ENCODE measurements around the gene MT3. TPM values are rescaled to one million over a fixed set of nuclear protein-coding genes. Genes with fewer than 3 reads are reported as not detected.

The MT3 gene
- total and polyA plus RNA-seq, 9 of the 15 experiments (the other 6 are each of a cell fraction or from before 2014, with no cell fraction given): not detected

- TF ChIP-seq E2F6 (IDR thresholded peaks at IDR 0.05; ENCODE audit: borderline replicate concordance in 1 of 2, extremely low read depth in 1 of 2, insufficient read depth in 1 of 2, insufficient read length in 1 of 2, low read depth in 1 of 2, low read length in 1 of 2, poor library complexity in 1 of 2, severe bottlenecking in 1 of 2) (no peak), RBM34 (IDR thresholded peaks at IDR 0.05; ENCODE audit: borderline replicate concordance, insufficient read depth, low read length) (no peak), MAZ (CRISPR knock-in tag; conservative IDR thresholded peaks at IDR 0.05 in 1 of 2, IDR thresholded peaks at IDR 0.05 in 1 of 2) (peak; percentile 43 to 55; a peak in 1 of 4 replicates), RBM25 (IDR thresholded peaks at IDR 0.05; ENCODE audit: low read depth, low read length, severe bottlenecking) (peak; percentile 69), DLX4 (CRISPR knock-in tag; IDR thresholded peaks at IDR 0.05) (no peak), DEAF1 (CRISPR knock-in tag; IDR thresholded peaks at IDR 0.05) (peak; percentile 85), ZNF785 (CRISPR knock-in tag; IDR thresholded peaks at IDR 0.05) (no peak), STAG1 (CRISPR knock-in tag; IDR thresholded peaks at IDR 0.05; ENCODE audit: borderline replicate concordance) (peak; percentile 55; the same call in 1 of the 2 replicates), TFAP4 (CRISPR knock-in tag; IDR thresholded peaks at IDR 0.05; ENCODE audit: borderline replicate concordance) (peak; percentile 61; the same call in 1 of the 2 replicates), CBX2 (IDR thresholded peaks at IDR 0.05; ENCODE audit: insufficient read depth, low read length, poor library complexity, severe bottlenecking) (no peak), KDM1A (IDR thresholded peaks at IDR 0.05) (0 out of 4 replicates have a peak, but pooled peaks of 1 of the 2 experiments have one; percentile 22), CTCF (IDR thresholded peaks at IDR 0.05 in 2 of 3, conservative IDR thresholded peaks at IDR 0.05 in 1 of 3; ENCODE audit: insufficient read depth in 2 of 3, low read depth in 1 of 3, low read length in 3 of 3) (peak; percentile 93 to 96 (median 95)), KLF13 (tag; IDR thresholded peaks at IDR 0.05; ENCODE audit: borderline replicate concordance, low read depth) (peak; percentile 34; the same call in 1 of the 2 replicates), TAF7 (tag; IDR thresholded peaks at IDR 0.05) (no peak), C11orf30 (IDR thresholded peaks at IDR 0.05; ENCODE audit: low read depth) (peak; percentile 29; the same call in 1 of the 2 replicates), SMC3 (conservative IDR thresholded peaks at IDR 0.05; ENCODE audit: insufficient read depth, low read depth, low read length) (peak; percentile 87), ZNF212 (CRISPR knock-in tag; IDR thresholded peaks at IDR 0.05) (no peak), ZNF395 (CRISPR knock-in tag; IDR thresholded peaks at IDR 0.05) (no peak)
Observed at GRCh38 chr16:56576585-56577299, 12.6 kb upstream of the MT3 start (continued).
